ENCODE data around the gene GSC. TPM values are rescaled to one million over a fixed set of nuclear protein-coding genes. Genes with fewer than 3 reads are reported as not detected.

GSC gene
- total RNA-seq, 1 donor from 2014 or later, result not detected

- Histone ChIP-seq H3K4me2 (ENCODE audit: low read length) (no peak overlapping the region), H3K27me3 (ENCODE audit: insufficient read depth, low read length) (peaks cover 52% of the 10 kb centered on the region), H3K9ac (ENCODE audit: low read length) (no peak overlapping the region), H4K20me1 (ENCODE audit: insufficient read depth, low read length) (no peaks in the 10 kb centered on the region), H3K27ac (ENCODE audit: low read depth, low read length) (no peak overlapping the region), H3K36me3 (ENCODE audit: insufficient read depth, low read length) (no peaks in the 10 kb centered on the region), H3K9me3 (ENCODE audit: insufficient read depth, low read depth, low read length) (no peaks in the 10 kb centered on the region), H3K79me2 (ENCODE audit: insufficient read depth, low read length) (no peaks in the 10 kb centered on the region), H3K4me3 (ENCODE audit: insufficient read depth, low read depth, low read length) (no peak overlapping the region), H2AFZ (ENCODE audit: low read depth, low read length) (no peak overlapping the region), H3K4me1 (ENCODE audit: insufficient read depth, low read length) (no peaks in the 10 kb centered on the region)
- Mint-ChIP-seq H3K9me3 (ENCODE audit: unreplicated experiment) (no peaks in the 10 kb centered on the region), H3K4me3 (ENCODE audit: unreplicated experiment) (no peak overlapping the region), H3K36me3 (ENCODE audit: low read depth, unreplicated experiment) (no peaks in the 10 kb centered on the region), H3K27me3 (ENCODE audit: low read depth, unreplicated experiment) (peaks cover 78% of the 10 kb centered on the region), H3K27ac (ENCODE audit: unreplicated experiment) (no peak overlapping the region), H3K4me1 (ENCODE audit: low read depth, unreplicated experiment) (no peaks in the 10 kb centered on the region)
- TF ChIP-seq EZH2 (IDR thresholded peaks at IDR 0.05; ENCODE audit: insufficient read depth, low read length) (no peak), CTCF (IDR thresholded peaks at IDR 0.05; ENCODE audit: insufficient read depth, low read depth, low read length) (no peak)
- no peak for FAIRE-seq
- DNase-seq (ENCODE audit: low read depth), result no peak
Observed at GRCh38 chr14:94761997-94762377, 7.9 kb downstream of the GSC start.

GRCh38 chr14:94761348-94761996, 8.4 kb downstream of the GSC start:
- Histone ChIP-seq H4K20me1 (ENCODE audit: insufficient read depth, low read length) (no peaks in the 10 kb centered on the region), H3K4me3 (ENCODE audit: insufficient read depth, low read depth, low read length) (no peak overlapping the region), H3K4me1 (ENCODE audit: insufficient read depth, low read length) (no peaks in the 10 kb centered on the region), H3K27ac (ENCODE audit: low read depth, low read length) (no peak overlapping the region), H3K27me3 (ENCODE audit: insufficient read depth, low read length) (peaks cover 48% of the 10 kb centered on the region), H3K4me2 (ENCODE audit: low read length) (no peak overlapping the region), H2AFZ (ENCODE audit: low read depth, low read length) (no peak overlapping the region), H3K79me2 (ENCODE audit: insufficient read depth, low read length) (no peaks in the 10 kb centered on the region), H3K9me3 (ENCODE audit: insufficient read depth, low read depth, low read length) (no peaks in the 10 kb centered on the region), H3K9ac (ENCODE audit: low read length) (no peak overlapping the region), H3K36me3 (ENCODE audit: insufficient read depth, low read length) (no peaks in the 10 kb centered on the region)
- Mint-ChIP-seq H3K27me3 (ENCODE audit: low read depth, unreplicated experiment) (peaks cover 78% of the 10 kb centered on the region), H3K27ac (ENCODE audit: unreplicated experiment) (no peak overlapping the region), H3K4me1 (ENCODE audit: low read depth, unreplicated experiment) (no peaks in the 10 kb centered on the region), H3K9me3 (ENCODE audit: unreplicated experiment) (no peaks in the 10 kb centered on the region), H3K36me3 (ENCODE audit: low read depth, unreplicated experiment) (no peaks in the 10 kb centered on the region), H3K4me3 (ENCODE audit: unreplicated experiment) (no peak overlapping the region)
- DNase-seq (ENCODE audit: low read depth) (no peak), FAIRE-seq (no peak)
- TF ChIP-seq EZH2 (IDR thresholded peaks at IDR 0.05; ENCODE audit: insufficient read depth, low read length) (no peak), CTCF (IDR thresholded peaks at IDR 0.05; ENCODE audit: insufficient read depth, low read depth, low read length) (no peak)

- Histone ChIP-seq H3K9me3 (ENCODE audit: insufficient read depth, low read depth, low read length) (no peaks in the 10 kb centered on the region), H3K4me1 (ENCODE audit: insufficient read depth, low read length) (no peaks in the 10 kb centered on the region), H3K4me3 (ENCODE audit: insufficient read depth, low read depth, low read length) (no peak overlapping the region), H3K36me3 (ENCODE audit: insufficient read depth, low read length) (no peaks in the 10 kb centered on the region), H4K20me1 (ENCODE audit: insufficient read depth, low read length) (no peaks in the 10 kb centered on the region), H3K27ac (ENCODE audit: low read depth, low read length) (no peak overlapping the region), H3K27me3 (ENCODE audit: insufficient read depth, low read length) (peaks cover 13% of the 10 kb centered on the region), H3K4me2 (ENCODE audit: low read length) (no peak overlapping the region), H2AFZ (ENCODE audit: low read depth, low read length) (no peak overlapping the region), H3K9ac (ENCODE audit: low read length) (no peak overlapping the region), H3K79me2 (ENCODE audit: insufficient read depth, low read length) (no peaks in the 10 kb centered on the region)
- DNase-seq (ENCODE audit: low read depth) (no peak), FAIRE-seq (no peak)
- Mint-ChIP-seq H3K4me3 (ENCODE audit: unreplicated experiment) (no peak overlapping the region), H3K27ac (ENCODE audit: unreplicated experiment) (no peak overlapping the region), H3K36me3 (ENCODE audit: low read depth, unreplicated experiment) (no peaks in the 10 kb centered on the region), H3K4me1 (ENCODE audit: low read depth, unreplicated experiment) (no peaks in the 10 kb centered on the region), H3K27me3 (ENCODE audit: low read depth, unreplicated experiment) (peaks cover 57% of the 10 kb centered on the region), H3K9me3 (ENCODE audit: unreplicated experiment) (no peaks in the 10 kb centered on the region)
- TF ChIP-seq EZH2 (IDR thresholded peaks at IDR 0.05; ENCODE audit: insufficient read depth, low read length) (no peak), CTCF (IDR thresholded peaks at IDR 0.05; ENCODE audit: insufficient read depth, low read depth, low read length) (no peak)
Observed at GRCh38 chr14:94756310-94756882, 13.5 kb downstream of the GSC start.

Measured in astrocyte (in vitro differentiated cells and primary cell).